Transverse colon (tissue), 4 donors: ENCODE results near the gene IKZF3.

Source experiments
- POLR2A ChIP-seq: fragments of 450-650 bp; IDR thresholded peaks from one replicate; pipeline ENCODE4 v1.6.1; 2016; ENCODE audit warnings: antibody characterized with exemption, mild to moderate bottlenecking, moderate library complexity
- POLR2AphosphoS5 ChIP-seq, 3 donors: sonication (generic); formaldehyde crosslinking; IDR thresholded peaks; one replicate each; pipeline ENCODE4 v1.6.1; 2016; ENCODE audit warnings: antibody characterized with exemption in 3 of 3
- TF ChIP-seq, protein P1 (sequence below), 5 experiments: fragments of 200-600 bp in 3 of 5; fragments of 450-650 bp in 2 of 5; sonication (generic) in 3 of 5; IDR thresholded peaks; 1 replicate in 2 of 5; 2 replicates in 3 of 5; pipeline ENCODE4 v1.5.1; 2016 to 2017; ENCODE audit warnings: antibody characterized with exemption in 5 of 5, inconsistent platforms in 3 of 5, mild to moderate bottlenecking in 2 of 5, moderate library complexity in 1 of 5

DNA sequence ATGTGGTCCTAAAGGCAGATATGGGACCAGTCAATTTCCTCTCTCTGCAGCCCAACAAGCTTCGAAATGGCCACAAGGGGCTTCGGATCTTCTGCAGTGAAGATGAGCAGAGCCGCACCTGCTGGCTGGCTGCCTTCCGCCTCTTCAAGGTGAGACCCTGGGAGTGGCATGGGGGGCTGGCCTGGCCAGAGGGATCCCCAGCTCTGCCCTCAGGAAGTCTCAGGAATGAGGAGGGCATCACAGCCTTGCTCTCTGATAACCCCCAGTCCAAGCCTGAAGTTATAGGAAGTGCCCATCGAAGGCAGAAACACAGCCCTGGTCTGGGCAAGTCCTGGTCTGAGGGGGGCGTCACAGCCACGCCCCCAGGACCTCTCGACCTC lies 119.3 kb downstream of the IKZF3 start:
- TF ChIP-seq POLR2A (no peak), POLR2AphosphoS5 (IDR thresholded peaks at IDR 0.05) (no peak)
- TF ChIP-seq, protein P1, sequence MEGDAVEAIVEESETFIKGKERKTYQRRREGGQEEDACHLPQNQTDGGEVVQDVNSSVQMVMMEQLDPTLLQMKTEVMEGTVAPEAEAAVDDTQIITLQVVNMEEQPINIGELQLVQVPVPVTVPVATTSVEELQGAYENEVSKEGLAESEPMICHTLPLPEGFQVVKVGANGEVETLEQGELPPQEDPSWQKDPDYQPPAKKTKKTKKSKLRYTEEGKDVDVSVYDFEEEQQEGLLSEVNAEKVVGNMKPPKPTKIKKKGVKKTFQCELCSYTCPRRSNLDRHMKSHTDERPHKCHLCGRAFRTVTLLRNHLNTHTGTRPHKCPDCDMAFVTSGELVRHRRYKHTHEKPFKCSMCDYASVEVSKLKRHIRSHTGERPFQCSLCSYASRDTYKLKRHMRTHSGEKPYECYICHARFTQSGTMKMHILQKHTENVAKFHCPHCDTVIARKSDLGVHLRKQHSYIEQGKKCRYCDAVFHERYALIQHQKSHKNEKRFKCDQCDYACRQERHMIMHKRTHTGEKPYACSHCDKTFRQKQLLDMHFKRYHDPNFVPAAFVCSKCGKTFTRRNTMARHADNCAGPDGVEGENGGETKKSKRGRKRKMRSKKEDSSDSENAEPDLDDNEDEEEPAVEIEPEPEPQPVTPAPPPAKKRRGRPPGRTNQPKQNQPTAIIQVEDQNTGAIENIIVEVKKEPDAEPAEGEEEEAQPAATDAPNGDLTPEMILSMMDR (IDR thresholded peaks at IDR 0.05): no peak
